Kidney (tissue), 14 donors: ENCODE data around the gene IL21R. TPM values are rescaled to one million over a fixed set of nuclear protein-coding genes. Genes with fewer than 3 reads are reported as not detected.

ENCODE experiments used
- DNase-seq, 5 donors: peaks; one replicate each; pipeline ENCODE4 v3.0.0-alpha.2; 2013 to 2020
- FAIRE-seq: peaks from 2 replicates; lab custom pipeline; 2012; peaks lifted over from hg19 to GRCh38; lab: Jason Lieb, UNC
- H3K27ac ChIP-seq, 2 donors: one replicate each; pipeline ENCODE4 v1.7.0; 2013; ENCODE audit warnings: low read depth in 2 of 2, low read length in 2 of 2, inconsistent platforms in 1 of 2
- H3K27me3 ChIP-seq: one replicate; pipeline ENCODE4 v1.7.1; 2013; ENCODE audit warnings: low read length, inconsistent platforms; ENCODE audit not compliant: control insufficient read depth, insufficient read depth
- H3K36me3 ChIP-seq, 3 donors: one replicate each; pipeline versions ENCODE4 v1.7.0 to v1.7.1; 2013; ENCODE audit warnings: low read length in 3 of 3, control low read depth in 1 of 3, inconsistent platforms in 1 of 3; ENCODE audit not compliant: insufficient read depth in 3 of 3, control insufficient read depth in 2 of 3
- H3K4me1 ChIP-seq, 3 donors: one replicate each; pipeline versions ENCODE4 v1.7.0 to v1.7.1; 2013; ENCODE audit warnings: low read length in 3 of 3, inconsistent platforms in 1 of 3, low read depth in 1 of 3; ENCODE audit not compliant: control insufficient read depth in 2 of 3, insufficient read depth in 2 of 3
- H3K4me3 ChIP-seq, 3 donors: one replicate each; pipeline versions ENCODE4 v1.7.0 to v1.8.1; 2013; ENCODE audit warnings: low read length in 3 of 3, control low read depth in 1 of 3, inconsistent platforms in 1 of 3
- H3K9ac ChIP-seq, 3 donors: one replicate each; pipeline versions ENCODE4 v1.7.0 to v1.7.1; 2013; ENCODE audit warnings: low read length in 3 of 3, control low read depth in 1 of 3, inconsistent platforms in 1 of 3
- H3K9me3 ChIP-seq, 3 donors: one replicate each; pipeline versions ENCODE4 v1.7.0 to v1.7.1; 2013; ENCODE audit warnings: low read length in 3 of 3, control low read depth in 1 of 3, inconsistent platforms in 1 of 3; ENCODE audit not compliant: control insufficient read depth in 2 of 3, insufficient read depth in 1 of 3
- CTCF ChIP-seq: IDR thresholded peaks from 3 replicates; pipeline ENCODE4 v1.5.1; 2012; ENCODE audit warnings: mild to moderate bottlenecking, moderate library complexity, borderline replicate concordance; ENCODE audit not compliant: insufficient read depth; ENCODE audit errors: extremely low read depth
- intact Hi-C: fragments of 100-400 bp; cut with DNase I; formaldehyde crosslinking; loops from one replicate; pipeline ENCODE4 v1.11.1; 2022
- polyA plus RNA-seq: library from polyadenylated mRNA; stranded (reverse); fragments of 350-450 nt; fragmentation: Illumina TruSeq; extraction: RNeasy Lipid Tissue Mini Kit (QIAGEN cat#74804); gene quantifications from one replicate; pipeline ENCODE4 v1.2.3, GENCODE V29; 2014; ENCODE audit warnings: low read depth, low replicate concordance; ENCODE audit not compliant: insufficient read depth
- total RNA-seq: library from RNA; stranded (reverse); fragmentation: NEBNext Ultra II Directional; extraction: Animal tissue kit (Norgen Biotek cat#: 25700); gene quantifications from one replicate; pipeline ENCODE4 v1.2.1, GENCODE V29; 2021
- donor health status: control.
- donor health status: control.
- donor health status: control.
- donor health status: control.
- donor health status: control.
- donor health status: DM: yes; HTN: yes; CAD: no.
- donor health status: Normal renal cell carcinoma (clear cell type).

The IL21R gene
- total and polyA plus RNA-seq, 2 donors from 2014 or later: 0.65 to 3.0 TPM

DNA sequence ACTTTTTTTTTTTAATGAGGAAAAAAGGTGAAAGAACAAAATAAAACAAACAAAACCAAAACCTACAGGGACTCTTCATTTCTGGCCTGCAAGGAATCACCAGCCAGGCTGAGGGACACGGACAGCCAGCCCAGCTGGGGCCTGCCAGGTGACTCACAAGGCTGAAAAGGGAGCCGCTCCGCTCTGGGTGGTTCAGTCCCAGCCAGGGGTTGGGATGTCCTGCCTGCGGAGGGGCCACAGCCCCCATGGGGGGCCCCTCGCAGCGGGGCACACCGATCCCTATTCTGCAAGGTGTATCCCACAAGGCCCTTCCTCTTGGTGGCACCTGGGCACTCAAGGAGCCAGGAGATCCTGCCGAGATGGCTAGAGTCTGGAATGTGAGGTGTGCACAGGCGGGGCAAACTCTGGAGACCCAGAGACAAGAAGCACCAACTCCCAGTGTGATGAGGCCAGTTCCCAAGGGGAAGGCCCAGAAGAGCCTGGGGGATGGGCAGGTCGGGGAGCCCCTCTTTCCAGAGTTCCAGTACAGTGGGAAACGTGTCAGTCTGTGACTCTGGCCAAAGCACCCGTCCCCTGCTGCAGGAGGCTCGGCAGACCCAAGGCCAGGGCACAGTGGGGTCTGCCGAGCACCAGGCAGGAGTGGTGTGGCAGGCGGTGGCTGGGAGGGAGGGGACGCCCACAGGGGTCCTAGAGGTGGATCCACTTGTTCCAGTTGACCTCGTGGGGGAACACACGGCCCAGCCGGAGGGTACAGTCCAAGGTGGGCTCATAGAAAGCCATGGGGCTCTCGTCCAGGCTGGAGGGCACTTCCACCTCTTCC is 58.9 kb downstream of the IL21R start:
- Histone ChIP-seq H3K4me1 (peaks cover 0 to 10% (median 9%) of the 10 kb centered on the region in 3 donors), H3K4me3 (no peak overlapping the region), H3K27me3 (no peaks in the 10 kb centered on the region), H3K9ac (no peak overlapping the region), H3K9me3 (no peaks in the 10 kb centered on the region), H3K27ac (no peak overlapping the region), H3K36me3 (peaks cover 5 to 37% (median 16%) of the 10 kb centered on the region in 3 donors)
- TF ChIP-seq CTCF: no peak
- no peak for FAIRE-seq
- intact Hi-C loops: no loop called here
- DNase-seq: peak in 2 of 5 donors; percentile 58

DNA sequence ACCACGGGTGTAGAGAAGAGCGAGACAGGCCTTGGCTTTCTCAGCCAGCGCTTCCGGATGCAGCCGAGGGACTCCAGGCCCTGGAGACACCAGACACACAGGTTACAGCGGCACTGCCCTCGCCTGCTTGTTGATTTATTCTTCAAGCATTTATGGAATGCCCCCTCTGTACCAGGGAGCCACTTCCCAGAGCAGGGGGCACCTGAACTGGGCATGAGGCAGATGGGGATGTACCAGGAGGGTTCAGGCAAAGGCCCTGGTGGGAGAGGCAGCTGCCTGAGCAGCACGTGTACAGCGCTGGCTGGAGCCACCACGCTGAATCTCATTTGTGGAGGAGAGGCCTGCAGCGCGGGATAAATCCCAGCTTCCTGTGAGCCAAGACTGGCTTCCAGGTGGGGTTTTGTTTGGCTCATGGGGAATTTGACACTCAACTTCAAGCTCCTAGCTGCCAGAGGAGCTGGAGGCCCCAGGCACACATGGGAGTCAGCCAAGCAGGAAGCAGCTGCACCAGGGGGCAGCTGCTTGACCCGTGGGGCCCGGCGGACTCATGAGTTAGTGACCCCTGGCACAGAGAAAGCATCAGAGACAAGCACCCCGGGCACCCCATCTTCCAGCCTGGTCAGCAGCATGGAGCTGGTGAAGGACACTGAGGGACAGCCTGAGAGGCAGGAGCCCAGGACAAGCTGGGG is 59.7 kb downstream of the IL21R start:
- DNase-seq: peak; percentile 75 to 87 (median 79)
- Histone ChIP-seq H3K4me3 (no peak overlapping the region), H3K9ac (no peak overlapping the region), H3K4me1 (peaks cover 0 to 10% (median 9%) of the 10 kb centered on the region in 3 donors), H3K27me3 (no peaks in the 10 kb centered on the region), H3K9me3 (no peaks in the 10 kb centered on the region), H3K36me3 (peaks cover 5 to 40% (median 20%) of the 10 kb centered on the region in 3 donors), H3K27ac (peak overlapping the region in 1 of 2 donors; percentile 8)
- intact Hi-C loops: no loop called here
- no peak for FAIRE-seq
- TF ChIP-seq CTCF: no peak

DNA sequence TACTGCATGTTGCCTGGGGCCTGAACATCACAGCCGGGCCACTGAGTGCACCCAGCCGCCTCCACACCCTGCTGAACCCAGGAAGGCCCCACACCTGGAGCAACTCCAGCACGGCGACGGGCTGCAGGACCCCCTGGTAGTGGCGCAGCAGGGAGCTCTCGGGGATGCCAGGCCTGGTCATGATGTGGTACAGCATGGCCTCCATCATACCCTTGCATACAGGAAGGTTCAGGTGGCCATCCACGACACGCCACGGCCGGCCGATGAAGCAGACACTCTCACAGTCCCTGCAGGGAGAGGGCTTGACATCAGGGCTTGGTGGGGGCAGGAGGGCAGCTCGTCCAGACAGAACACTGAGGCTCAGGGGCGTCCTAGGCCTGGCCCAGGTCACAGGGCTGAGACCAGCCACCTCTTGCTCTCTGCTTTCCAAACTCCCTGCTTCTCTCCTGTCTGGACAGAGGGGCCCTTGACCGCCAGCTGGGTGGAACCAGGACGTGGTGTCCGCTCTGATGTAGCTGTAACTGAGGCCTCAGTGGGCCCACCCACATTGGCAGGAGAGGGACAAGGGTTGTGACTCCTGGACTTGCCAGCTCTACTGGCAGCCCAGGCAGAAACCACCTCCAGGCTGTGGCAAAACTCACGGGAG is 60.3 kb downstream of the IL21R start:
- H3K9me3 ChIP-seq: no peaks in the 10 kb centered on the region
- H3K4me3 ChIP-seq: no peak overlapping the region
- peaks cover 0 to 10% (median 9%) of the 10 kb centered on the region in 3 donors for H3K4me1 ChIP-seq
- FAIRE-seq: no peak
- H3K27me3 ChIP-seq: no peaks in the 10 kb centered on the region
- no peak overlapping the region for H3K9ac ChIP-seq
- TF ChIP-seq CTCF: no peak
- DNase-seq: peak in 1 of 5 donors; percentile 67
- intact Hi-C loops: no loop called here
- no peak overlapping the region for H3K27ac ChIP-seq
- peaks cover 11 to 45% (median 25%) of the 10 kb centered on the region in 3 donors for H3K36me3 ChIP-seq
